ENCODE data around the gene CEP44. TPM values are rescaled to one million over a fixed set of nuclear protein-coding genes. Genes with fewer than 3 reads are reported as not detected.

Gene CEP44
- total RNA-seq, 2 experiments from 2014 or later, result 29.2 to 32.4 TPM

DNA sequence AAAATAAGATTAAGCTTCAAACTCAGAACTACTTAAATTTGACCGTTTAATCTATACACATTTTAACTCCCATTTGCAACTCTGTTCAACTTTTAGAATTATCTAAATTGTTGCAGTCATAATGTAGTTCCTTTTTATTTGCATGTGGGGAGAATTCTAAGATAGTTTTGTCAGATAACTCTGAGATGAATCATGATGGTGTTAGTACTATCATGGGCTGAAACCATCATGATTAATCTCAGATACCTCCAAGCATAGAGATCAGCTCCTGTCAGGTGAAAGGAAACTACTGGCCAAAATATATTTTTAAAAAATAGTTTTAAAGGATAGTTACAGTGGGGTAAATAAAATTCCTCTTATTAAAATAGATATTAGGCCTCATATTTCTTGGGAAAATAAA, 39.3 kb upstream of the CEP44 start:
- Histone ChIP-seq H3K4me2 (ENCODE audit: low read length) (no peak overlapping the region), H4K20me1 (ENCODE audit: insufficient read depth, low read length) (no peaks in the 10 kb centered on the region), H3K4me3 (ENCODE audit: low read depth, low read length, poor library complexity, severe bottlenecking) (no peak overlapping the region), H3K79me2 (ENCODE audit: insufficient read depth, low read depth, low read length) (no peaks in the 10 kb centered on the region), H2AFZ (ENCODE audit: low read length) (no peak overlapping the region), H3K36me3 (ENCODE audit: insufficient read depth, low read length) (no peaks in the 10 kb centered on the region), H3K27ac (ENCODE audit: low read depth, low read length, poor library complexity, severe bottlenecking) (no peak overlapping the region), H3K9me2 (ENCODE audit: insufficient read depth, low read length) (no peaks in the 10 kb centered on the region), H3K9me3 (ENCODE audit: low read length) (no peaks in the 10 kb centered on the region), H3K4me1 (ENCODE audit: insufficient read depth, low read length, poor library complexity, severe bottlenecking) (no peaks in the 10 kb centered on the region)
- ChIA-PET POLR2A (interaction anchor here (0.6 to 1.1 kb wide), 2 partner anchors 32 to 403 kb away, joined by 3 read pairs; no protein-coding TSS in a partner anchor), CTCF (ENCODE audit: unreplicated experiment) (no interaction called here)
- DNase-seq (ENCODE audit: low spot score), result no peak
- no TSS peak for BruUV-seq (replicated peaks)
- intact Hi-C loops (cut with micrococcal nuclease; ENCODE audit: unreplicated experiment), result no loop called here
- TF ChIP-seq EZH2phosphoT487 (IDR thresholded peaks at IDR 0.05; ENCODE audit: borderline replicate concordance, low read depth, low read length), result no peak
- TF ChIP-seq, protein P1, sequence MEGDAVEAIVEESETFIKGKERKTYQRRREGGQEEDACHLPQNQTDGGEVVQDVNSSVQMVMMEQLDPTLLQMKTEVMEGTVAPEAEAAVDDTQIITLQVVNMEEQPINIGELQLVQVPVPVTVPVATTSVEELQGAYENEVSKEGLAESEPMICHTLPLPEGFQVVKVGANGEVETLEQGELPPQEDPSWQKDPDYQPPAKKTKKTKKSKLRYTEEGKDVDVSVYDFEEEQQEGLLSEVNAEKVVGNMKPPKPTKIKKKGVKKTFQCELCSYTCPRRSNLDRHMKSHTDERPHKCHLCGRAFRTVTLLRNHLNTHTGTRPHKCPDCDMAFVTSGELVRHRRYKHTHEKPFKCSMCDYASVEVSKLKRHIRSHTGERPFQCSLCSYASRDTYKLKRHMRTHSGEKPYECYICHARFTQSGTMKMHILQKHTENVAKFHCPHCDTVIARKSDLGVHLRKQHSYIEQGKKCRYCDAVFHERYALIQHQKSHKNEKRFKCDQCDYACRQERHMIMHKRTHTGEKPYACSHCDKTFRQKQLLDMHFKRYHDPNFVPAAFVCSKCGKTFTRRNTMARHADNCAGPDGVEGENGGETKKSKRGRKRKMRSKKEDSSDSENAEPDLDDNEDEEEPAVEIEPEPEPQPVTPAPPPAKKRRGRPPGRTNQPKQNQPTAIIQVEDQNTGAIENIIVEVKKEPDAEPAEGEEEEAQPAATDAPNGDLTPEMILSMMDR (conservative IDR thresholded peaks at IDR 0.05; ENCODE audit: low read length), result no peak

DNA sequence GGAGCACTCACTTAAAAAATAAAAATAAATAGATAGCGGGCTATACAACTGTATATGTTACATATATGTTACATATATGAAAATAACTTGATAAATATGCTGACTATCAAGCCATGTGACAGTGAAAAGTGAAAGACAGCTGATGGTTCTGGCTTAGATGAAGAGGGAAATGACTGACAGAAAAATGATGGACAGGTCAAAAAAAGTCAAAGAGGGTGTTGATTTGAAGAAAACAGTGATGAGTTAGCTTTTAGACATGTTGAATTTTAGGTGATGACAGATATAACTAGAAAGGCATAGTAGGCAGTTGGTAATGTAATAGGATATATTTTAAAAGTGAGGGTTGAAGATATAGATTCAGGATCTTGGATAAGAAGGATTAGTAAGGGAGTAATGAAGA, 38.0 kb upstream of the CEP44 start:
- H3K36me3 ChIP-seq (ENCODE audit: insufficient read depth, low read length), result no peaks in the 10 kb centered on the region
- BruUV-seq (replicated peaks), result no TSS peak
- H3K4me2 ChIP-seq (ENCODE audit: low read length), result no peak overlapping the region
- ChIA-PET POLR2A (interaction anchor here (0.7 kb wide), 1 partner anchor 64 kb away, joined by 3 read pairs; no protein-coding TSS in a partner anchor), CTCF (ENCODE audit: unreplicated experiment) (no interaction called here)
- H4K20me1 ChIP-seq (ENCODE audit: insufficient read depth, low read length), result no peaks in the 10 kb centered on the region
- no peaks in the 10 kb centered on the region for H3K9me3 ChIP-seq (ENCODE audit: low read length)
- no peak for DNase-seq (ENCODE audit: low spot score)
- H3K79me2 ChIP-seq (ENCODE audit: insufficient read depth, low read depth, low read length), result no peaks in the 10 kb centered on the region
- H3K27ac ChIP-seq (ENCODE audit: low read depth, low read length, poor library complexity, severe bottlenecking), result no peak overlapping the region
- no peak overlapping the region for H2AFZ ChIP-seq (ENCODE audit: low read length)
- TF ChIP-seq EZH2phosphoT487 (IDR thresholded peaks at IDR 0.05; ENCODE audit: borderline replicate concordance, low read depth, low read length), result no peak
- TF ChIP-seq, protein P1 (conservative IDR thresholded peaks at IDR 0.05; ENCODE audit: low read length), result no peak
- H3K9me2 ChIP-seq (ENCODE audit: insufficient read depth, low read length), result no peaks in the 10 kb centered on the region
- intact Hi-C loops (cut with micrococcal nuclease; ENCODE audit: unreplicated experiment), result no loop called here
- no peaks in the 10 kb centered on the region for H3K4me1 ChIP-seq (ENCODE audit: insufficient read depth, low read length, poor library complexity, severe bottlenecking)
- H3K4me3 ChIP-seq (ENCODE audit: low read depth, low read length, poor library complexity, severe bottlenecking), result no peak overlapping the region

DNA sequence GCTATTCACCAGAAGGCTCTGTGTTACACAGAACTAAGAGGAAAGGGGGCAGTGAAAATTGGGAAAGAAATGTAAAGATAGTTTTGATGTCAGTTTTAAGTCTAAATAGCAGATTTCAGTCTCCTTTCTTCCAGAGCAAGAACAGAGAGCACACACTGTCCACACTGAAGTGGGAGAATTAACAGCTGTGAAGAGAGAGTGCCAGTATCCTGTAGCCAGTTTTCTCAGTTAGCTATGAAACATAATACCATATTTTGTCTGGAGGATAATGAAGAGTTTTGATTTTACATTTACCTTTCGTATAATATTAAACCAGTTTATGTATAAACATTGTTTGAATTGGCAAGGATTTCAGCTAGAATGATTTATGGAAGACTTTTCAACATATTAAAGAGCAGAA, 35.3 kb upstream of the CEP44 start:
- Histone ChIP-seq H3K9me3 (ENCODE audit: low read length) (no peaks in the 10 kb centered on the region), H3K9me2 (ENCODE audit: insufficient read depth, low read length) (no peaks in the 10 kb centered on the region), H3K4me2 (ENCODE audit: low read length) (no peak overlapping the region), H3K36me3 (ENCODE audit: insufficient read depth, low read length) (no peaks in the 10 kb centered on the region), H3K4me3 (ENCODE audit: low read depth, low read length, poor library complexity, severe bottlenecking) (no peak overlapping the region), H3K4me1 (ENCODE audit: insufficient read depth, low read length, poor library complexity, severe bottlenecking) (no peaks in the 10 kb centered on the region), H4K20me1 (ENCODE audit: insufficient read depth, low read length) (no peaks in the 10 kb centered on the region), H3K27ac (ENCODE audit: low read depth, low read length, poor library complexity, severe bottlenecking) (no peak overlapping the region), H2AFZ (ENCODE audit: low read length) (no peak overlapping the region), H3K79me2 (ENCODE audit: insufficient read depth, low read depth, low read length) (no peaks in the 10 kb centered on the region)
- DNase-seq (ENCODE audit: low spot score), result no peak
- intact Hi-C loops (cut with micrococcal nuclease; ENCODE audit: unreplicated experiment), result no loop called here
- ChIA-PET POLR2A (interaction anchor here (1.5 kb wide), 1 partner anchor 8 kb away, joined by 4 read pairs; no protein-coding TSS in a partner anchor), CTCF (ENCODE audit: unreplicated experiment) (no interaction called here)
- no TSS peak for BruUV-seq (replicated peaks)
- TF ChIP-seq EZH2phosphoT487 (IDR thresholded peaks at IDR 0.05; ENCODE audit: borderline replicate concordance, low read depth, low read length), result no peak
- TF ChIP-seq, protein P1 (conservative IDR thresholded peaks at IDR 0.05; ENCODE audit: low read length), result no peak
